GM18511 (cell line): ENCODE measurements around the gene UBTF.

Experiments
- ATAC-seq: cut with Tn5 transposase; IDR thresholded peaks from one replicate; pipeline ENCODE4 v1.9.1; 2021; ENCODE audit warnings: mild to moderate bottlenecking, moderate library complexity; ENCODE audit not compliant: unreplicated experiment

The UBTF gene

GRCh38 chr17:44219616-44220212, at the start of gene UBTF:
TSS of gene UBTF (minus strand) at chr17:44219675. CDS start at chr17:44218229, 1,446 bp downstream.
- ATAC-seq = peak; percentile 10

DNA sequence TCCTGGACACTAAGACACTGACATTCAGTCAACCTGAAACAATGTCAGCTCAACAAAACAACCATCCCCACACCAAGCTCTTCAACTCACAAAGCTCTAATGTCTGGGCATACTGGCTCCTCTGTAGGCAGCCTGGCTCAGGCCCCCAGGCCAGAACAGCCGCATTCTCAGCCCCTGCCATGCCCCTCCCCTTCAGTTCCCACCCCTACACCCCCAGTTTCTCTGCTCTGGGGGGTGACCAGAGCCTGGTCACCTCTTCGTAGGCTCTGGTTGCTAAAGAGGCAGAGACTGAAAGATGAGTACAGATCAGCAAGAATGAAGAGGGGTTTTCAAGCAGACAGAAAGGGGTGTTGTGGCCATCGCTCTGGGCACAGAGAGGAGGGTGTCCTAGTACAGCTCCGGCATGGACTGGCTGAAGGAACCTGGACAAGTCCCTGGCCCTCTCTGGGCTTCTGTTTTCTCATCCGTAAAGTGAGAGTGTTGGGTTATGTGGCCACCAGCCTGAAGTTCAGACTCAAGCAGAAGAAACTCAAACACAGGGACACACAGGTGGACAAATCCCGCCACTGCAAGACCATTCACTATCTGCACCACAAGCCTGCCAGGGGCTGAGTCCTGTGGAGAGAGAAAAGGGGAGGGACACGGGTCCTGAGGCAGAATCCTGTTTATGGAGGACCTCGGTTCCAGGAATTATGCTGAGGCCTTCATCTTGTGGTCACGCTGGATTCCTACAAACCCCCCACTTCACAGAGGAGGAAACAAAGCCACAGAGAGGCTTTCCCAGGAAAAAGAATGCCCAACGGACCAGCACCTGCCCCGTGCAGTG, 49.4 kb upstream of the UBTF start:
- ATAC-seq = no peak

- ATAC-seq = no peak
Measured at GRCh38 chr17:44267818-44268490, 48.5 kb upstream of the UBTF start, which contains the start of gene SLC4A1. TSS of gene SLC4A1 (minus strand) at chr17:44268135. CDS start at chr17:44262866, 5,269 bp downstream.

DNA sequence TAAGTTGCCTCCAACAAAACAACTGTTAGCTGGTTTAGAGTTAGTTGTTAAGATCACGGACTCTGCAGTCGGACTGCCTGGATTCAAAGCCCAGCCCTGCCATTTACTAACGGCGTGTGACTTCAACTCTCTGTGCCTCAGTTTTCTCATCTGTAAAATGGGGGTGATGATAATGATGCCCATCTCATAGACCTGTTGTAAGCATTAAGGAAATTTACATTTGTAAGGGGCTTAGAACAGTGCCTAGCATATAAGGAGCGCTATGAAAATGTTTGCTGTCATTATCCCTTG, 47.6 kb upstream of the UBTF start:
- no peak for ATAC-seq

DNA sequence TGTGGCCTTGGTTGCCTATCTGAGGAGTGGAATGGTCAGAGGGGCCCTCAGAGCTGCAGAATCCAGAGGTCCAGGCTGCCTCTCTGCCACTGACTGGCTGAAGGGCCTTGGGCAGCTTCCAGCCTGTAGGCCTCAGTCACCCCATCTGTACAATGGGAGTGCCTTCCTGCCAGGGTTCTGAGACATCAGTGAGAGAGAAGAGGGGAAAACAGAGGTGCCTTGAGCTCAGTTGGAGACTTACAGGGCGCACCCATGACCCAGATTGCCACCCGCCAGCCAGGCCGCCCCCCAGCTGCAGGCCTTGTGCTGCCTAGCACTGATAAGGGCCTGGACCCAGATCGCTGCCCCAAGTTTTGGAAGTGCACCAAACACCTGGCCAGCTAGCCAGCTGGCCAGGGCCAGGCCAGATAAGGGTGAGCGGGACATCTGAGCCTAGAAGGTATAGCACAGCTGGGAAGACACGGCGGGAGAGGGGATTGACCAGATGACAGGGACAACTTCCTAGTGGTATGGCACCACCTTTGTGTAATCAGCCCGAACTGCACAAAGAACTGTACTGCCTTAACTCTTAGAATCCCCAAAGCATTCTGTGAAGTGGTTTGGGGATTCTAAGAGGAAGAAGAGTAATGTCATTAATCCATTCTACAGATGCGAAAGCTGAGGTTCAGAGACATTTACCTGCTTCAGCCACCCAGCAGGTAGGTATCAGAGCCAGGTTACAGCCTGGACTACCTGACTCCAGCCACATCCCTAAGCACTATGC, 47.1 kb upstream of the UBTF start:
- ATAC-seq = no peak

DNA sequence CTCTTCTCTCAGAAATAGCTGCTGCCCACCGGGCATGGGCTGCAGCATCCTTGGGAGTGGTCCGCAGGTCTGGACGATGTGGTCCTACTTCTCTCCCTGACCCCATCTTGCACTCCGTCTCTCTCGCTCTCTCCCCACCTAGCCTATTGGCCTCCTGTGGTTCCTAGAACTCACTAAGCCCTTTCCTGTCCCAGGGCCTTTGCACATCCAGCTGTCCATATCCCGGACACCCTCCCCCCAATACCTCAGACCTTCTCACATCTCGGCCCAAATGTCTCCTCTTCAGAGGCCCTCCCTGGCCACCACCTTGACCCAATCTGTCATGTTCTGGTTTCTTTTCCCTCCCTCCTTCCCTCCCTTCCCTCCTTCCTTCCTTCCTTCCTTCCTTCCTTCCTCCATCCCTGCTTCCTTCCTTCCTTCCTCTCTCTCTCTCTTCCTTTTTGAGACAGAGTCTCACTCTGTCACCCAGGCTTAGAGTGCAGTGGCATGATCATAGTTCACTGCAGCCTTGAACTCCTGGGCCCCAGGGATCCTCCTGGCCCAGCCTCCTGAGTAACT, 43.9 kb upstream of the UBTF start:
- ATAC-seq = no peak

- no peak for ATAC-seq
Measured at GRCh38 chr17:44262654-44263225, 43.3 kb upstream of the UBTF start.

DNA sequence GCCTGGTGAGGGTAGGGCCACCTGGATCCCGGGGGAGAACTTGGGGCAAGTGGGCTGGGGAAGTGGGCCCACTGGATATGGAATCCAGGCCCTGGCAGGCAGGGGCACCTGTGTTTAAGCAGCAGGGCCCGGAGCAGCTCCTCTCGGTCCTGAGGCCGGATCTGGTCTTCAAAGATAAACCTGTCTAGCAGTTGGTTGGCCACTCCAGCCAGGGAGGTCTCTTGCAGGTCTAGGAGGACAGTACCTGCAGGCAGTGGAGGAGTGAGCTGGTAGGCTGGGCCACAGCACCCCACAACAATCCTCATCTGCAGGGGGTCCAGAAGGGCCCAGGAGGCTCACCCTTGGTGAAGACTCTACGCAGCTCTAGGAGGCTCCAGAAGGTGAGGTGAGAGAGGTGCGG, 40.8 kb upstream of the UBTF start:
- ATAC-seq = no peak

- no peak for ATAC-seq
Measured at GRCh38 chr17:44258811-44259351, 39.4 kb upstream of the UBTF start.

DNA sequence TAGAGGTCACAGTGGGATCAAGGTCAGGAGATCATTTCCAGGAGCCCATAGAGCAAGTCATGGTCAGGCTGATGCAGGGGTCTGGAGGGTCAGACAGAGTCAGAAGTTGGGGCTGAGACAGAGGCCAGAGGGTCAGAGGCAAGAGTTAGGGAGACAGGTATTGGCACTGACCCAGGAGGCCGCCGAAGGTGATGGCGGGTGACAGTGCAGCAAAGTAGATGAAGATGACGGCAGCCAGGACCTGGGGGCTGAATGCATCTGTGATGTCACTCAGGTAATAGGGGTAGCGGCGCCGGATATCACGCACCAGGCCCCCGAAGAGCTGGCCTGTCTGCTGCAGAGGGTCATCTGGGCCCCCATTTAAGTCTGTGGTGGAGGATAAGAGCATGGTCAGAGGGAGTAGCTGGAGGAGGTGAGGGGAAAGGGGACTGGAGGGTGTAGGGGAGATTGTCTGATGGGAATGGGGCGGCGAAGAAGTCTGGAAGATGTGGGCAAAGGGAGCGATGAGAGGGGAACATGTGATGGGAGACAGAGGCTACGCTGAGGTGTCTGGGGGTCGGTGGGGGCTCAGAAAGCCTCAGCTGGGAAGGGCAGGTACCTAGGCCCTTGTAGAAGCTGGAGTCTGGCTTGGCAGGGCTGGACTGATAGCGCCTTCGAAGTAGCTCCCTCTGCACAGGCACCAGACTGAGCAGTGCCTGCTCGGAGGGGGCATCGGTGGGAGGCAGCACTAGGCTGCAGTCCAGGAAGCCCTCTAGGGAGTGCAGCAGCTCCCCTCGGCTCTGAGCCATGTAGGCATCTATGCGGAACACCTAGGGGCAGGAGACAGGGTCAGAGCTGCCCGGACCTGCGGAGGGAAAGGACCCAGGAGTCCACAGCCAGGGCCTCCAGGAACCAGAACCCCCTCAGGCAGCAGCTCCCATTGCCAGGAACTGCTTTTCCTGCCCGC, 38.6 kb upstream of the UBTF start:
- ATAC-seq = no peak

DNA sequence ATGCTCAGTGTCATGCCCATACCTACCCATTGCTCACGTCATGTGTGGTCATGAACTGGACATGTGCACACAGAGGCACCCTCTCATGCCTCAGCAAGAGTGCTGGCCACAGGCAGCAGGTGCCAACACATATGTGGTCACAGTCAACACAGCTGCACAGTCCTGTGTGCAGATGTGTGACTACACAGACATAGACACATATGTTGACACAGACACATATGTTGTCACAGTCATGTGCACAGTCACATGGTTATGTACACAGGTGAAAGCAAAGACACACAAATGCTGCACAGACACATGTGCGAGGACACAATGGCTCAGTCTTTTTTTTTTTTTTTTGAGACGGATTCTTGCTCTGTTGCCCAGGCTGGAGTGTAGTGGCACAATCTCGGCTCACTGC, 37.2 kb upstream of the UBTF start:
- ATAC-seq = no peak

GRCh38 chr17:44255915-44256314, 36.4 kb upstream of the UBTF start:
- ATAC-seq = no peak

DNA sequence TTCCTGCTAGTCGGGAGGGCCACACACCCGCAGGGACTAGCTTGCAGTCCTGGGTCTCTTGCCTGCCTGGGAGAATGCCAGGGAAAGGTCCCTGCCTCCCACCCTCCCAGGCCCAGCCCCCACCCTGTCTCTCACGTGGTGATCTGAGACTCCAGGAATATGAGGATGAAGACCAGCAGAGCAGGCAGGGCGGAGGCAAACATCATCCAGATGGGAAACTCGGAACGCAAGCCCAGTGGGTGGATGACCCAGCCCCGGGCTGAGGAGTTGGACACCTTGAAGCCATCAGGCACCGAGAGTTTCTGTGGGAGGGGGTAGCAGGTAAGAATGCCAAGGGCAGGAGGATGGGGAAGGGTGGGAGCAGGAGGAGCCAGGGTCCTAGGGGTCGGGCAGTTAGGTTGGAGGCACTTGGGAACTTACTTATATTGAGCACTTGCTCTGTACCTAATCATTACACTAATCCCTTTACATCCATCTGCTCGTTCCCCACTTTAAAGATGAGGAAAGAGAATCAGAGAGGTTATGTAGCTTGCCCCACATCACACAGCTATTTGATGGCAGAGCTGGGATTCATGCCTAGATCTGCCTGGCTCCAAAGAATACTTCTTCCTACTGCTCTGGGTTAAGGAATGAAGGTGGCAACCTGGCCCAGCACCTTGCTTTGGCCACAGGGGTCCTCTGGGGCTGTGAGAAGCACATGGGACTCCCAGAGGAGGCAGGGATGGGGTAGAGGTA, 35.1 kb upstream of the UBTF start:
- no peak for ATAC-seq

DNA sequence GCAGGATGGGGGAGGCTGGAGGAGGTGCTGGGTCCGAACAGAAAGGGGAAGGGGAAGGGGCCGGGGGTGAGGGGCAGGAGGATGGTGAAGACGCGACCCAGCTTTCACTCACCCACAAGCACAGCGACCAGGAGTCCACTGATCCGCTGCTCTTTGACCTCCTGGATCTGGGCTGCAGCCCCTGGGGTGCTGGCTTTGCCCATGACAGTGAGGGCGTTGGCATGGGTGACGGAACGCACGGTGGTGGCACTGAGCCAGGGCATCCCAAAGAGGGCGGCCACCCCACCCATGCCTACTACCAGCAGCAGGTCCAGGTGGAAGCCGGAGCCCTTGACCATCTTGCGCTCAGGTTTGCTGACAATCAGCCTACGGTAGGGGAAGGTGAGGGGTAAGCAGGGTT, 33.5 kb upstream of the UBTF start:
- ATAC-seq = no peak

GRCh38 chr17:44251062-44251461, 31.6 kb upstream of the UBTF start:
- ATAC-seq = no peak

DNA sequence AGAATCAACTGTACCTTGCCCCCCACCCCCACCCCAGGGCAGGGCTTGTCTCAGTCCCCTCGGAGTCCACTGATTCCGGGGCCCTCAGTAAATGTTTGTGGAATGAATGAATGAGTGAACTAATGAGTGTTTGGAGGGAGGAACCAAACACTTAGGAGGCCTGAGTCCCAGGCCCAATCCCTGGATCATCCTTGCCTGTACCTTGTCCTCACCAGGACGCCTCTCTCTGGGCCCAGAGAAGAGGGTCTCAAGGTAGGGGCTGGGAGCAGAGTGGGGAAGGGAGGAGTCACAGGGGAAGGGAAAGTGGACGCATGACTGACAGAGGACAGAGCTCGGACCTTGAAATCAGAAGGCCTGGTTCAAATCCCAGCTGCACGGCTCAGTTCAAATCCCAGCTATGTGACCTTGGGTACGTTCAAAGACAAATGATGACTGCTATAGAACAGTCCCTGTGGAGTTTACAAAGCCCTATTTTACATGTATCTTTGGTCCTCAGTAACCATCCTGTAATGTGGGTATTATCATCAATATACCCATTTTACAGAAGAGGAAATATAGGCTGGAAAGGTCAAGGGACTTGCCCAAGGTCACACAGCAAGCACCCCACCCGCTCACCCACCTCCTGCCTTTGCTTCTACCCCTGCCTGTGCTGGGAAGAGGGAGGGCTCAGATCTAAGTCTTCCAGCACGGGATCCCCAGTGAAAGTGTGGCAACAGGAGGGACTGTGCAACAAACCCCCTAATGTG, 30.2 kb upstream of the UBTF start:
- ATAC-seq = no peak

GRCh38 chr17:44247876-44248736, 28.6 kb upstream of the UBTF start:
- ATAC-seq = no peak
